Hepatocyte (in vitro differentiated cells): ENCODE data around the gene CTPS2. TPM values are rescaled to one million over a fixed set of nuclear protein-coding genes. Genes with fewer than 3 reads are reported as not detected.

Experiments
- DNase-seq: peaks from one replicate; pipeline ENCODE4 v3.0.0-alpha.2; 2016; ENCODE audit warnings: low spot score
- H2AFZ ChIP-seq: fragments of 200-600 bp; sonication (generic); 2 replicates; pipeline ENCODE4 v1.6.0; 2016; ENCODE audit warnings: antibody characterized with exemption, mild to moderate bottlenecking
- H3K27ac ChIP-seq: fragments of 200-600 bp; sonication (generic); 2 replicates; pipeline ENCODE4 v1.5.1; 2016; ENCODE audit warnings: mild to moderate bottlenecking
- H3K27me3 ChIP-seq: fragments of 200-600 bp; sonication (generic); 2 replicates; pipeline ENCODE4 v1.6.1; 2016
- H3K36me3 ChIP-seq: fragments of 200-600 bp; sonication (generic); replicated peaks from 2 replicates; pipeline ENCODE4 v1.5.1; 2016; ENCODE audit warnings: low read depth; ENCODE audit not compliant: insufficient read depth
- H3K4me1 ChIP-seq: fragments of 200-600 bp; sonication (generic); 2 replicates; pipeline ENCODE4 v1.5.1; 2016; ENCODE audit warnings: mild to moderate bottlenecking, moderate library complexity; ENCODE audit not compliant: insufficient read depth
- H3K4me2 ChIP-seq: fragments of 200-600 bp; sonication (generic); 2 replicates; pipeline ENCODE4 v1.6.0; 2016
- H3K4me3 ChIP-seq: fragments of 200-600 bp; sonication (generic); 2 replicates; pipeline ENCODE4 v1.5.1; 2016; ENCODE audit warnings: mild to moderate bottlenecking
- H3K79me2 ChIP-seq: fragments of 200-600 bp; sonication (generic); 2 replicates; pipeline ENCODE4 v1.6.0; 2017; ENCODE audit warnings: mild to moderate bottlenecking
- H3K9me2 ChIP-seq: fragments of 200-600 bp; sonication (generic); replicated peaks from 2 replicates; pipeline ENCODE4 v1.6.0; 2017; ENCODE audit warnings: mild to moderate bottlenecking; ENCODE audit not compliant: insufficient read depth
- H3K9me3 ChIP-seq: fragments of 200-600 bp; sonication (generic); 2 replicates; pipeline ENCODE4 v1.5.1; 2016; ENCODE audit warnings: low read depth, mild to moderate bottlenecking
- H4K20me1 ChIP-seq: fragments of 200-600 bp; sonication (generic); 2 replicates; pipeline ENCODE4 v1.6.0; 2016; ENCODE audit warnings: mild to moderate bottlenecking; ENCODE audit not compliant: insufficient read depth, poor library complexity, severe bottlenecking
- CTCF ChIP-seq: fragments of 200-600 bp; sonication (generic); IDR thresholded peaks from 2 replicates; pipeline ENCODE4 v1.5.1; 2016; ENCODE audit warnings: antibody characterized with exemption, mild to moderate bottlenecking; ENCODE audit not compliant: poor library complexity
- EZH2 ChIP-seq: fragments of 200-600 bp; sonication (generic); IDR thresholded peaks from 2 replicates; pipeline ENCODE4 v1.6.1; 2016; ENCODE audit warnings: antibody characterized with exemption, mild to moderate bottlenecking, borderline replicate concordance
- EZH2phosphoT487 ChIP-seq: fragments of 200-600 bp; sonication (generic); IDR thresholded peaks from one replicate; pipeline ENCODE4 v1.6.1; 2018; ENCODE audit warnings: antibody characterized with exemption, mild to moderate bottlenecking, low read depth, moderate library complexity; ENCODE audit not compliant: unreplicated experiment, severe bottlenecking
- WGBS: methylation state at CpG from one replicate; pipeline ENCODE4 v1.1.6; 2016; ENCODE audit warnings: low lambda C conversion rate; ENCODE audit errors: missing lambda C conversion rate; 5-methylcytosine and 5-hydroxymethylcytosine counted together
- polyA plus RNA-seq: library from polyadenylated mRNA; unstranded; fragments of >200 nt; fragmentation: Nextera tagmentation; extraction: Ambion mirVana; gene quantifications from 2 replicates; pipeline ENCODE4 v1.2.1, GENCODE V29; 2016
- total RNA-seq: library from RNA; depleted of rRNA; stranded (reverse); fragments of >200 nt; gene quantifications from 2 replicates; pipeline ENCODE4 v1.2.3, GENCODE V29; 2014

CTPS2 gene
- total and polyA plus RNA-seq, 2 experiments from 2014 or later = 26.2 to 55.7 TPM

- TF ChIP-seq CTCF (no peak), EZH2 (no peak), EZH2phosphoT487 (no peak)
- no peak for DNase-seq
- H2AFZ ChIP-seq = no peak overlapping the region
- no peak overlapping the region for H3K4me2 ChIP-seq
- H4K20me1 ChIP-seq = no peaks in the 10 kb centered on the region
- peaks cover 5% of the 10 kb centered on the region for H3K79me2 ChIP-seq
- no peak overlapping the region for H3K27ac ChIP-seq
- H3K4me1 ChIP-seq = peaks cover 27% of the 10 kb centered on the region
- H3K36me3 ChIP-seq = no peaks in the 10 kb centered on the region
- no peaks in the 10 kb centered on the region for H3K9me2 ChIP-seq
- H3K9me3 ChIP-seq = no peaks in the 10 kb centered on the region
- H3K4me3 ChIP-seq = no peak overlapping the region
- WGBS = 90% methylated on average over 4 of the region's 4 CpGs
- H3K27me3 ChIP-seq = no peaks in the 10 kb centered on the region
These were observed 110.6 kb downstream of the CTPS2 start for GRCh38 chrX:16601885-16602284.

GRCh38 chrX:16594490-16594889 is 118.0 kb downstream of the CTPS2 start:
- WGBS = 96% methylated on average over 3 of the region's 3 CpGs

GRCh38 chrX:16593801-16594200 is 118.7 kb downstream of the CTPS2 start:
- H4K20me1 ChIP-seq = no peaks in the 10 kb centered on the region
- no peak for DNase-seq
- H2AFZ ChIP-seq = no peak overlapping the region
- no peaks in the 10 kb centered on the region for H3K79me2 ChIP-seq
- no peak overlapping the region for H3K4me2 ChIP-seq
- no peak overlapping the region for H3K4me3 ChIP-seq
- peaks cover 3% of the 10 kb centered on the region for H3K4me1 ChIP-seq
- H3K27ac ChIP-seq = no peak overlapping the region
- no peaks in the 10 kb centered on the region for H3K9me3 ChIP-seq
- no peaks in the 10 kb centered on the region for H3K9me2 ChIP-seq
- 96% methylated on average over 4 of the region's 4 CpGs for WGBS
- no peaks in the 10 kb centered on the region for H3K27me3 ChIP-seq
- no peaks in the 10 kb centered on the region for H3K36me3 ChIP-seq
- TF ChIP-seq EZH2 = no peak
- TF ChIP-seq CTCF = no peak
- no peak for TF ChIP-seq EZH2phosphoT487

More at GRCh38 chrX:16594490-16594889, 118.0 kb downstream of the CTPS2 start:
- TF ChIP-seq EZH2 = no peak
- TF ChIP-seq EZH2phosphoT487 = no peak
- TF ChIP-seq CTCF = no peak
- Histone ChIP-seq H3K4me1 (no peaks in the 10 kb centered on the region), H2AFZ (no peak overlapping the region), H3K4me3 (no peak overlapping the region), H3K27me3 (no peaks in the 10 kb centered on the region), H4K20me1 (no peaks in the 10 kb centered on the region), H3K9me3 (no peaks in the 10 kb centered on the region), H3K4me2 (no peak overlapping the region), H3K36me3 (no peaks in the 10 kb centered on the region), H3K9me2 (no peaks in the 10 kb centered on the region), H3K79me2 (no peaks in the 10 kb centered on the region), H3K27ac (no peak overlapping the region)
- DNase-seq = no peak

GRCh38 chrX:16592194-16592770 is 120.2 kb downstream of the CTPS2 start:
- no peak for TF ChIP-seq CTCF
- TF ChIP-seq EZH2phosphoT487 = no peak
- no peak for TF ChIP-seq EZH2
- Histone ChIP-seq H3K27me3 (no peaks in the 10 kb centered on the region), H3K4me2 (no peak overlapping the region), H3K9me2 (no peaks in the 10 kb centered on the region), H2AFZ (no peak overlapping the region), H3K79me2 (no peaks in the 10 kb centered on the region), H3K4me3 (no peak overlapping the region), H3K27ac (no peak overlapping the region), H3K36me3 (no peaks in the 10 kb centered on the region), H3K4me1 (peaks cover 3% of the 10 kb centered on the region), H4K20me1 (no peaks in the 10 kb centered on the region), H3K9me3 (no peaks in the 10 kb centered on the region)
- no peak for DNase-seq
- 93% methylated on average over 7 of the region's 7 CpGs for WGBS
